ENCODE measurements around the gene SCAF8.

GRCh38 chr6:154852687-154853086, 119.5 kb downstream of the SCAF8 start:
- no peak for TF ChIP-seq CTCF (IDR thresholded peaks at IDR 0.05 in 8 of 11, conservative IDR thresholded peaks at IDR 0.05 in 3 of 11)
- TF ChIP-seq POLR2A (IDR thresholded peaks at IDR 0.05) = no peak
- no peak for TF ChIP-seq POLR2AphosphoS5 (IDR thresholded peaks at IDR 0.05)

Data from spleen (tissue), 7 donors.